ENCODE data around the gene NOC2L. TPM values are rescaled to one million over a fixed set of nuclear protein-coding genes. Genes with fewer than 3 reads are reported as not detected.

NOC2L gene
- total and polyA plus RNA-seq, 9 of the 15 experiments (the other 6 are each of a cell fraction or from before 2014, with no cell fraction given) = 4.0 to 410 (median 200) TPM

DNA sequence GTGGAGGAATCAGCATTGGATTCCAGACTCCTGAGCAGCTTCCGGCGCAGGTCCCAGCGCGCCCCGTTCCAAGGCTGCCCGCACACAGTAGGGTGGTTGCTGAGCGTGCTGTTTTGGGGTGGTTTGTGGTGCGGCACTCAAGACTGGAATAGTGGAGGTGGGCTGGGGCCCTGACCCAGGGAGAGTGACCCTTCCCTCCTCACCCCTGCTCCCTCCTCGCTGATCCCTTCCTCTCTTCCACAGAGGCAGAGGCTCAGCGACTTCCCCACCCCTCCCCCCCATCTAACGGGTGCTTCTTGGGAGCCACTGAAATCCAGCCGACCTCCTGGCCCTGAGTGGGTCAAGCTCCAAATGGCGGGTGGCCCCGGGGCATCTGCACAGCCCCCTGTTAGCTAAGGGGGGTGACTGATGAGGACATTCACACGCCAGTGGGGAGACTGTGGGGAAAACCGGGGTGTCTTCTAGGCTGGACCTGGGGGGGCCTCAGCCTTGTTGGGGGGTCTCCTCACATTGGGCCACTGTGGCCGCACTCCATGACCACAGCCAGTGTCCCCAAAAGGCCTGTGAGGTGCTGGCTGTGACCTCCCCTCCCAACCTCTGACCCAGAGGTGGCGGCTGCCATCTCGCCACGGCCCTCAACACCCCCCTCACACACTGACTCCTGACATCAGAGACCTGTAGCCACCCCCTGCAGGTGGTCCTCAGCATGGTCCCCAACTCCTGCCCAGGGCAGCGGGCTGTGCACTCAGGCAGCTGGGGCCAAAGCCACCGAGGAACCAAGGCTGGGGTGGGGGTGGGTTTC lies 44.8 kb upstream of the NOC2L start (continued):
- TF ChIP-seq ZNF3 (CRISPR knock-in tag; IDR thresholded peaks at IDR 0.05) (no peak), HNRNPUL1 (IDR thresholded peaks at IDR 0.05; ENCODE audit: low read length) (no peak), KLF1 (tag; IDR thresholded peaks at IDR 0.05) (no peak), ZKSCAN1 (IDR thresholded peaks at IDR 0.05; ENCODE audit: low read depth, low read length) (peak; percentile 96), ZNF507 (tag; conservative IDR thresholded peaks at IDR 0.05) (no peak), ZNF263 (CRISPR knock-in tag; IDR thresholded peaks at IDR 0.05; ENCODE audit: borderline replicate concordance) (peak; percentile 10; the same call in 1 of the 2 replicates), HIVEP1 (CRISPR knock-in tag; IDR thresholded peaks at IDR 0.05) (no peak)
- TF ChIP-seq, protein P1, sequence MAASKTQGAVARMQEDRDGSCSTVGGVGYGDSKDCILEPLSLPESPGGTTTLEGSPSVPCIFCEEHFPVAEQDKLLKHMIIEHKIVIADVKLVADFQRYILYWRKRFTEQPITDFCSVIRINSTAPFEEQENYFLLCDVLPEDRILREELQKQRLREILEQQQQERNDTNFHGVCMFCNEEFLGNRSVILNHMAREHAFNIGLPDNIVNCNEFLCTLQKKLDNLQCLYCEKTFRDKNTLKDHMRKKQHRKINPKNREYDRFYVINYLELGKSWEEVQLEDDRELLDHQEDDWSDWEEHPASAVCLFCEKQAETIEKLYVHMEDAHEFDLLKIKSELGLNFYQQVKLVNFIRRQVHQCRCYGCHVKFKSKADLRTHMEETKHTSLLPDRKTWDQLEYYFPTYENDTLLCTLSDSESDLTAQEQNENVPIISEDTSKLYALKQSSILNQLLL (CRISPR knock-in tag; IDR thresholded peaks at IDR 0.05; ENCODE audit: borderline replicate concordance) = no peak
- TF ChIP-seq, protein P2, sequence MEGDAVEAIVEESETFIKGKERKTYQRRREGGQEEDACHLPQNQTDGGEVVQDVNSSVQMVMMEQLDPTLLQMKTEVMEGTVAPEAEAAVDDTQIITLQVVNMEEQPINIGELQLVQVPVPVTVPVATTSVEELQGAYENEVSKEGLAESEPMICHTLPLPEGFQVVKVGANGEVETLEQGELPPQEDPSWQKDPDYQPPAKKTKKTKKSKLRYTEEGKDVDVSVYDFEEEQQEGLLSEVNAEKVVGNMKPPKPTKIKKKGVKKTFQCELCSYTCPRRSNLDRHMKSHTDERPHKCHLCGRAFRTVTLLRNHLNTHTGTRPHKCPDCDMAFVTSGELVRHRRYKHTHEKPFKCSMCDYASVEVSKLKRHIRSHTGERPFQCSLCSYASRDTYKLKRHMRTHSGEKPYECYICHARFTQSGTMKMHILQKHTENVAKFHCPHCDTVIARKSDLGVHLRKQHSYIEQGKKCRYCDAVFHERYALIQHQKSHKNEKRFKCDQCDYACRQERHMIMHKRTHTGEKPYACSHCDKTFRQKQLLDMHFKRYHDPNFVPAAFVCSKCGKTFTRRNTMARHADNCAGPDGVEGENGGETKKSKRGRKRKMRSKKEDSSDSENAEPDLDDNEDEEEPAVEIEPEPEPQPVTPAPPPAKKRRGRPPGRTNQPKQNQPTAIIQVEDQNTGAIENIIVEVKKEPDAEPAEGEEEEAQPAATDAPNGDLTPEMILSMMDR (IDR thresholded peaks at IDR 0.05 in 2 of 3, conservative IDR thresholded peaks at IDR 0.05 in 1 of 3; ENCODE audit: insufficient read depth in 2 of 3, low read depth in 1 of 3, low read length in 3 of 3) = 0 out of 6 replicates have a peak, but pooled peaks of 1 of the 3 experiments have one; percentile 4
- TF ChIP-seq, protein P3, sequence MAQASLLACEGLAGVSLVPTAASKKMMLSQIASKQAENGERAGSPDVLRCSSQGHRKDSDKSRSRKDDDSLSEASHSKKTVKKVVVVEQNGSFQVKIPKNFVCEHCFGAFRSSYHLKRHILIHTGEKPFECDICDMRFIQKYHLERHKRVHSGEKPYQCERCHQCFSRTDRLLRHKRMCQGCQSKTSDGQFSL (CRISPR knock-in tag; IDR thresholded peaks at IDR 0.05) = peak; percentile 29; the same call in 1 of the 2 replicates
- TF ChIP-seq, protein P3 (tag; IDR thresholded peaks at IDR 0.05) = no peak
